ENCODE results near the gene NDUFAB1.
"Not testable (repeated sequence)": the region's sequence is repeated elsewhere in the genome, so short reads cannot be mapped to it uniquely, and the experiment has no call there.

GRCh38 chr16:23631874-23632273 is 35.8 kb upstream of the NDUFAB1 start:
- not testable (repeated sequence) for TF ChIP-seq CTCF, POLR2AphosphoS5 (IDR thresholded peaks at IDR 0.05)

Data from upper lobe of left lung (tissue), 4 donors.